SU-DHL-6 (cell line): Measurements from ENCODE around the gene PLEKHH2.

ENCODE experiments used
- CTCF ChIP-seq: fragments of 200-600 bp; sonication (generic); IDR thresholded peaks from one replicate; pipeline ENCODE4 v1.5.1; 2017; ENCODE audit warnings: antibody characterized with exemption, mild to moderate bottlenecking, low read length, moderate library complexity; ENCODE audit not compliant: insufficient read depth, poor library complexity, severe bottlenecking
- EZH2phosphoT487 ChIP-seq: fragments of 200-600 bp; sonication (generic), shearing (Covaris generic); conservative IDR thresholded peaks from 2 replicates; pipeline ENCODE4 v1.6.1; 2018; ENCODE audit warnings: mild to moderate bottlenecking, antibody characterized with exemption, low read length, moderate library complexity, mixed read lengths

DNA sequence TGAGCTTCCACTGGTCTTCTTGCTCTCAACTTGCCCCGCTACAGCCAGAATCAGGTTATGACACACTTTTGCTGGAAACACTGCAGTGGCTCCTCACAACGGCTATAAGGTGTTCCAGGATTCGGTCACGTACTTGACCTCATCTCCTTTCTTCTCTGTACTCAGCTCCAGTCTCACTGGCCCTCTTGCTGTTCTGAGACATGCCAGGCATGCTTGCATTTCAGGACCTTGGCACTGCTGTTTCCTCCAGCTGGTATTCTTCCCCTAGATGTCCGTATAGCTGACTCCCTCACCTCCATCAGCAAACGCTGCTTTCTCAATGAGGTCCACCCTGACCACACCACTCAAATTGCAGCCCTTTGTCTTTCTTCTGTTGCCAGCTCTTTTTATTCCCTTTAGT lies 71.1 kb downstream of the PLEKHH2 start:
- TF ChIP-seq CTCF (no peak), EZH2phosphoT487 (no peak)
